ENCODE data around the gene OR3A3.
A peak's percentile ranks its signal among the peaks of the same experiment; 100 is the strongest.
"Not testable (repeated sequence)": the region's sequence is repeated elsewhere in the genome, so short reads cannot be mapped to it uniquely, and the experiment has no call there.

Gene OR3A3

GRCh38 chr17:3433741-3434140 lies 22.6 kb downstream of the OR3A3 start, which contains the start of gene OR1E2:
OR1E2 (minus strand) TSS chr17:3433841; CDS start chr17:3433841, 0 bp downstream.
- no peak for TF ChIP-seq CTCF (conservative IDR thresholded peaks at IDR 0.05; ENCODE audit: low read depth)
- ChIA-PET CTCF (interaction anchor here (0.7 kb wide), 1 partner anchor 18 kb away, joined by 3 read pairs; no protein-coding TSS in a partner anchor), POLR2A (ENCODE audit: low non-redundant PET) (no interaction called here)
- no peak within 1 kb of the TSS for H3K27ac ChIP-seq
- DNase-seq (ENCODE audit: low spot score) = no peak

GRCh38 chr17:3438368-3438767 lies 27.2 kb downstream of the OR3A3 start:
- H3K27ac ChIP-seq = no peak overlapping the region
- TF ChIP-seq CTCF (conservative IDR thresholded peaks at IDR 0.05; ENCODE audit: low read depth) = no peak
- no peak for DNase-seq (ENCODE audit: low spot score)
- POLR2A ChIA-PET (ENCODE audit: low non-redundant PET) = no interaction called here
- CTCF ChIA-PET = no interaction called here

GRCh38 chr17:3440451-3440850 lies 29.3 kb downstream of the OR3A3 start:
- ChIA-PET POLR2A (ENCODE audit: low non-redundant PET) (no interaction called here), CTCF (no interaction called here)
- DNase-seq (ENCODE audit: low spot score) = no peak
- no peak overlapping the region for H3K27ac ChIP-seq
- no peak for TF ChIP-seq CTCF (conservative IDR thresholded peaks at IDR 0.05; ENCODE audit: low read depth)

GRCh38 chr17:3447625-3448024 lies 36.5 kb downstream of the OR3A3 start:
- H3K27ac ChIP-seq = no peak overlapping the region
- POLR2A ChIA-PET (ENCODE audit: low non-redundant PET) = no interaction called here
- TF ChIP-seq CTCF (conservative IDR thresholded peaks at IDR 0.05; ENCODE audit: low read depth) = no peak
- DNase-seq (ENCODE audit: low spot score) = peak; percentile 13
- CTCF ChIA-PET = no interaction called here

- POLR2A ChIA-PET (ENCODE audit: low non-redundant PET) = no interaction called here
- CTCF ChIA-PET = no interaction called here
- no peak for DNase-seq (ENCODE audit: low spot score)
- H3K27ac ChIP-seq = no peak overlapping the region
- TF ChIP-seq CTCF (conservative IDR thresholded peaks at IDR 0.05; ENCODE audit: low read depth) = no peak
These were observed 37.0 kb downstream of the OR3A3 start for GRCh38 chr17:3448059-3448665.

GRCh38 chr17:3466355-3466754 lies 55.2 kb downstream of the OR3A3 start:
- CTCF ChIA-PET; H3K27ac ChIP-seq; POLR2A ChIA-PET (ENCODE audit: low non-redundant PET); DNase-seq (ENCODE audit: low spot score): not testable (repeated sequence)

GRCh38 chr17:3469529-3469928 lies 58.4 kb downstream of the OR3A3 start:
- H3K27ac ChIP-seq = no peak overlapping the region
- ChIA-PET POLR2A (ENCODE audit: low non-redundant PET) (no interaction called here), CTCF (interaction anchor here (0.6 kb wide), 1 partner anchor 329 kb away, joined by 4 read pairs; no protein-coding TSS in a partner anchor)
- no peak for TF ChIP-seq CTCF (conservative IDR thresholded peaks at IDR 0.05; ENCODE audit: low read depth)
- DNase-seq (ENCODE audit: low spot score) = no peak

Measured in RWPE1 (cell line).